Spleen (tissue), 7 donors: Measurements from ENCODE around the gene SKIC3.

ENCODE experiments used
- POLR2A ChIP-seq, 3 donors: fragments of 450-650 bp; IDR thresholded peaks; one replicate each; pipeline ENCODE4 v1.5.1; 2017; ENCODE audit warnings: antibody characterized with exemption in 3 of 3, mild to moderate bottlenecking in 1 of 3
- POLR2AphosphoS5 ChIP-seq, 3 donors: sonication (generic); formaldehyde crosslinking; IDR thresholded peaks; one replicate each; pipeline ENCODE4 v1.5.1; 2017; ENCODE audit warnings: antibody characterized with exemption in 3 of 3
- TF ChIP-seq, protein P1 (sequence below), 11 experiments: fragments of 200-600 bp in 7 of 11; fragments of 450-650 bp in 4 of 11; sonication (generic) in 4 of 11; IDR thresholded peaks in 8 of 11; conservative IDR thresholded peaks in 3 of 11; 1 replicate in 7 of 11; 2 replicates in 4 of 11; pipeline versions ENCODE4 v1.4.0 to v1.8.0; 2016 to 2021; ENCODE audit warnings: antibody characterized with exemption in 11 of 11, inconsistent platforms in 4 of 11, mild to moderate bottlenecking in 1 of 11
- donor health status: DM: no; HTN: no; CAD: no; lungs with moderate emphysema.
- donor health status: DM: no; HTN: no; CAD: no.
- donor health status: DM: no; HTN: no; CAD: no.

GRCh38 chr5:95557841-95558240, 3.1 kb upstream of the SKIC3 start:
- no peak for TF ChIP-seq POLR2AphosphoS5 (IDR thresholded peaks at IDR 0.05)
- TF ChIP-seq, protein P1, sequence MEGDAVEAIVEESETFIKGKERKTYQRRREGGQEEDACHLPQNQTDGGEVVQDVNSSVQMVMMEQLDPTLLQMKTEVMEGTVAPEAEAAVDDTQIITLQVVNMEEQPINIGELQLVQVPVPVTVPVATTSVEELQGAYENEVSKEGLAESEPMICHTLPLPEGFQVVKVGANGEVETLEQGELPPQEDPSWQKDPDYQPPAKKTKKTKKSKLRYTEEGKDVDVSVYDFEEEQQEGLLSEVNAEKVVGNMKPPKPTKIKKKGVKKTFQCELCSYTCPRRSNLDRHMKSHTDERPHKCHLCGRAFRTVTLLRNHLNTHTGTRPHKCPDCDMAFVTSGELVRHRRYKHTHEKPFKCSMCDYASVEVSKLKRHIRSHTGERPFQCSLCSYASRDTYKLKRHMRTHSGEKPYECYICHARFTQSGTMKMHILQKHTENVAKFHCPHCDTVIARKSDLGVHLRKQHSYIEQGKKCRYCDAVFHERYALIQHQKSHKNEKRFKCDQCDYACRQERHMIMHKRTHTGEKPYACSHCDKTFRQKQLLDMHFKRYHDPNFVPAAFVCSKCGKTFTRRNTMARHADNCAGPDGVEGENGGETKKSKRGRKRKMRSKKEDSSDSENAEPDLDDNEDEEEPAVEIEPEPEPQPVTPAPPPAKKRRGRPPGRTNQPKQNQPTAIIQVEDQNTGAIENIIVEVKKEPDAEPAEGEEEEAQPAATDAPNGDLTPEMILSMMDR (IDR thresholded peaks at IDR 0.05 in 8 of 11, conservative IDR thresholded peaks at IDR 0.05 in 3 of 11), result no peak
- TF ChIP-seq POLR2A (IDR thresholded peaks at IDR 0.05), result no peak
